GM12878 (cell line): ENCODE data around the gene PFN3. TPM values are rescaled to one million over a fixed set of nuclear protein-coding genes. Genes with fewer than 3 reads are reported as not detected.

ENCODE experiments used
- ATAC-seq: fragments of 200-7000 bp; cut with Tn5 transposase; 3 replicates; pipeline ENCODE4 v1.9.1; 2020; ENCODE audit warnings: mild to moderate bottlenecking, moderate library complexity
- BruUV-seq: library from RNA; stranded (reverse); fragments of 400-500 nt; replicated peaks from 2 replicates; lab custom pipeline; 2021; lab: Mats Ljungman, UMichigan
- CTCF ChIA-PET: fragments of 300-600 bp; sonication (Branson Sonifier 250); formaldehyde crosslinking; extraction: SDS; loops from one replicate; lab custom pipeline; 2021; ENCODE audit warnings: inconsistent platforms; lab: Yijun Ruan, JAX
- POLR2A ChIA-PET: fragments of 350-600 bp; formaldehyde crosslinking; extraction: SDS; loops from one replicate; lab custom pipeline; 2021; ENCODE audit warnings: inconsistent platforms; lab: Charles Lee
- RAD21 ChIA-PET: fragments of 300-600 bp; sonication (Branson Sonifier 250); formaldehyde crosslinking; loops from one replicate; lab custom pipeline; 2023; ENCODE audit warnings: antibody characterized with exemption; ENCODE audit not compliant: unreplicated experiment; lab: Charles Lee
- SMC1A ChIA-PET: fragments of 300-600 bp; sonication (Branson Sonifier 250); formaldehyde crosslinking; loops from one replicate; lab custom pipeline; 2023; ENCODE audit not compliant: unreplicated experiment, uncharacterized antibody; lab: Charles Lee
- DNase-seq: peaks from one replicate; pipeline ENCODE4 v3.0.0-alpha.2; 2011; ENCODE audit warnings: low read depth, low spot score
- FAIRE-seq: peaks from 3 replicates; lab custom pipeline; 2011; peaks lifted over from hg19 to GRCh38; lab: Jason Lieb, UNC
- H2AFZ ChIP-seq: 2 replicates; pipeline ENCODE4 v1.6.0; 2011; ENCODE audit warnings: low read depth, low read length, control low read depth; ENCODE audit not compliant: control insufficient read depth
- H3K27ac ChIP-seq: 2 replicates; pipeline ENCODE4 v1.5.1; 2011; ENCODE audit warnings: control low read depth; ENCODE audit not compliant: control insufficient read depth, insufficient read depth
- H3K27me3 ChIP-seq, 2 experiments: replicated peaks in 1 of 2; 2 replicates each; pipeline versions ENCODE4 v1.6.0 to v1.6.1; 2011; ENCODE audit warnings: low read length in 1 of 2; ENCODE audit not compliant: control insufficient read depth in 2 of 2, insufficient read depth in 2 of 2
- H3K36me3 ChIP-seq, 2 experiments: 2 replicates each; pipeline ENCODE4 v1.5.1; 2011; ENCODE audit warnings: low read length in 1 of 2; ENCODE audit not compliant: control insufficient read depth in 2 of 2, insufficient read depth in 2 of 2
- H3K4me1 ChIP-seq: 2 replicates; pipeline ENCODE4 v1.6.1; 2011; ENCODE audit warnings: mild to moderate bottlenecking, low read length, moderate library complexity, mixed read lengths; ENCODE audit not compliant: control insufficient read depth, insufficient read depth
- H3K4me2 ChIP-seq: 2 replicates; pipeline ENCODE4 v1.6.0; 2011; ENCODE audit warnings: control low read depth; ENCODE audit not compliant: control insufficient read depth, insufficient read depth
- H3K4me3 ChIP-seq: fragments of 200-600 bp; sonication (generic); 2 replicates; pipeline ENCODE4 v1.5.1; 2016
- H3K79me2 ChIP-seq: 2 replicates; pipeline ENCODE4 v1.6.0; 2011; ENCODE audit warnings: low read length; ENCODE audit not compliant: control insufficient read depth, insufficient read depth
- H3K9ac ChIP-seq: 2 replicates; pipeline ENCODE4 v1.8.0; 2011; ENCODE audit warnings: low read length, control low read depth, mixed read lengths; ENCODE audit not compliant: control insufficient read depth, insufficient read depth
- H3K9me3 ChIP-seq: replicated peaks from 3 replicates; pipeline ENCODE4 v1.5.1; 2011; ENCODE audit warnings: mild to moderate bottlenecking, low read length; ENCODE audit not compliant: control insufficient read depth, insufficient read depth
- H4K20me1 ChIP-seq: 2 replicates; pipeline ENCODE4 v1.6.0; 2011; ENCODE audit not compliant: control insufficient read depth, insufficient read depth
- IKZF2 ChIP-seq, 2 experiments: fragments of 450-650 bp; IDR thresholded peaks; 2 replicates each; pipeline ENCODE4 v1.6.1; 2017; ENCODE audit warnings: mild to moderate bottlenecking in 2 of 2, moderate library complexity in 2 of 2
- KAT2A ChIP-seq: conservative IDR thresholded peaks from 2 replicates; pipeline ENCODE4 v1.6.1; 2011; ENCODE audit warnings: low read depth, low read length; ENCODE audit not compliant: control insufficient read depth
- MTA2 ChIP-seq: fragments of 450-650 bp; IDR thresholded peaks from 2 replicates; pipeline ENCODE4 v1.6.1; 2016; ENCODE audit warnings: low read depth, mild to moderate bottlenecking, moderate library complexity
- MTA3 ChIP-seq: IDR thresholded peaks from 2 replicates; pipeline ENCODE4 v1.6.1; 2012; ENCODE audit warnings: low read length, inconsistent platforms, borderline replicate concordance
- POLR2AphosphoS5 ChIP-seq: IDR thresholded peaks from 2 replicates; pipeline ENCODE4 v1.6.1; 2011; ENCODE audit warnings: mild to moderate bottlenecking, low read length, inconsistent platforms
- SKIL ChIP-seq: fragments of 450-650 bp; IDR thresholded peaks from 2 replicates; pipeline ENCODE4 v1.6.1; 2017; ENCODE audit warnings: mild to moderate bottlenecking, low read depth, inconsistent platforms; ENCODE audit not compliant: poor library complexity, severe bottlenecking
- SP1 ChIP-seq: IDR thresholded peaks from one replicate; pipeline ENCODE4 v1.6.1; 2011; ENCODE audit warnings: low read depth, low read length
- ZBTB40 ChIP-seq: fragments of 450-650 bp; IDR thresholded peaks from 2 replicates; pipeline ENCODE4 v1.6.1; 2016; ENCODE audit warnings: mild to moderate bottlenecking, moderate library complexity, borderline replicate concordance
- WGBS: methylation state at CpG from one replicate; pipeline ENCODE4 v1.1.6; 2016; ENCODE audit warnings: low lambda C conversion rate; ENCODE audit not compliant: insufficient replicate concordance, insufficient coverage; ENCODE audit errors: missing lambda C conversion rate; 5-methylcytosine and 5-hydroxymethylcytosine counted together
- in situ Hi-C: fragments of 300-500 bp; cut with MboI; formaldehyde crosslinking; loops from 9 replicates; pipeline ENCODE4 v1.14.3; 2018; ENCODE audit warnings: mixed read lengths
- intact Hi-C: fragments of 100-400 bp; cut with micrococcal nuclease; formaldehyde crosslinking; loops from one replicate; pipeline ENCODE4 v1.14.2; 2022; ENCODE audit not compliant: unreplicated experiment
- polyA plus RNA-seq, 11 experiments: library from polyadenylated mRNA; depleted of rRNA in 4 of 11; unstranded in 6 of 11; stranded (reverse) in 5 of 11; fragments of >200 nt; fragmentation: Nextera tagmentation in 4 of 11; fragmentation: Illumina TruSeq in 1 of 11; extraction: Ambion mirVana in 4 of 11; extraction: Trizol in 1 of 11; gene quantifications; 1 replicate in 1 of 11; 2 replicates in 10 of 11; pipeline versions ENCODE4 v1.2.1 to v1.2.3, GENCODE V29; 2011 to 2016; ENCODE audit warnings: inconsistent platforms in 2 of 11, missing spikeins in 2 of 11, low read depth in 1 of 11
- total RNA-seq, 4 experiments: library from RNA; depleted of rRNA in 3 of 4; stranded (reverse); fragments of >200 nt in 3 of 4; fragmentation: Illumina TruSeq in 1 of 4; extraction: Trizol in 1 of 4; gene quantifications; 2 replicates each; pipeline versions ENCODE4 v1.2.1 to v1.2.3, GENCODE V29; 2013 to 2021
- TF ChIP-seq, protein P1 (sequence below), 3 experiments: IDR thresholded peaks in 2 of 3; conservative IDR thresholded peaks in 1 of 3; 2 replicates each; pipeline ENCODE4 v1.5.1; 2011; ENCODE audit warnings: low read depth in 3 of 3, low read length in 3 of 3, mild to moderate bottlenecking in 3 of 3, control low read depth in 2 of 3, moderate library complexity in 2 of 3, inconsistent platforms in 1 of 3, mixed read lengths in 1 of 3; ENCODE audit not compliant: control insufficient read depth in 2 of 3, insufficient read depth in 1 of 3; ENCODE audit errors: extremely low read depth in 1 of 3
- TF ChIP-seq, protein P2 (sequence below): fragments of 450-650 bp; IDR thresholded peaks from 2 replicates; pipeline ENCODE4 v1.6.1; 2016; ENCODE audit warnings: mild to moderate bottlenecking

PFN3 gene
- total and polyA plus RNA-seq, 10 of the 15 experiments (the other 5 are each of a cell fraction or from before 2014, with no cell fraction given) = not detected

- RAD21 ChIA-PET = interaction anchor here (0.6 to 6.2 kb wide), 27 partner anchors 12 to 277 kb away, joined by 3 to 120 read pairs (median 9); partner anchors contain the start of genes DOK3, GRK6, LMAN2 and PDLIM7
- no peak overlapping the region for H3K4me3 ChIP-seq
- in situ Hi-C loops (loop anchor here (25.0 kb wide), 1 partner anchor 1353 kb away; no protein-coding TSS in a partner anchor), intact Hi-C loops (loop anchor here (1.0 to 5.0 kb wide), 5 partner anchors 26 to 202 kb away; partner anchors contain the start of gene TMED9)
- BruUV-seq = no TSS peak
- peak overlapping the region; percentile 16; the same call in 1 of the 2 replicates for H3K9ac ChIP-seq
- SMC1A ChIA-PET = interaction anchor here (0.6 to 5.2 kb wide), 31 partner anchors 11 to 277 kb away, joined by 3 to 97 read pairs (median 5); partner anchors contain the start of genes LMAN2, MXD3, PDLIM7 and PFN3
- peak overlapping the region; percentile 67 for H3K27ac ChIP-seq
- no peaks in the 10 kb centered on the region for H3K9me3 ChIP-seq
- POLR2A ChIA-PET = interaction anchor here (1.0 to 6.0 kb wide), 19 partner anchors 12 to 120 kb away, joined by 3 to 56 read pairs (median 9); partner anchors contain the start of genes GRK6, LMAN2, PDLIM7 and RGS14
- ATAC-seq (peak; percentile 89), DNase-seq (peak; percentile 74), FAIRE-seq (peak; percentile 70)
- H4K20me1 ChIP-seq = no peaks in the 10 kb centered on the region
- peaks cover 26% of the 10 kb centered on the region for H3K4me1 ChIP-seq
- H3K27me3 ChIP-seq = no peaks in the 10 kb centered on the region
- peak overlapping the region; percentile 44 for H2AFZ ChIP-seq
- H3K79me2 ChIP-seq = no peaks in the 10 kb centered on the region
- WGBS = 26% methylated on average over 13 of the region's 13 CpGs
- H3K4me2 ChIP-seq = peak overlapping the region; percentile 47
- CTCF ChIA-PET = interaction anchor here (0.7 to 8.4 kb wide), 44 partner anchors 12 to 279 kb away, joined by 3 to 240 read pairs (median 6); partner anchors contain the start of genes DOK3, F12, GRK6 and LMAN2
- no peaks in the 10 kb centered on the region for H3K36me3 ChIP-seq
- TF ChIP-seq IKZF2 (IDR thresholded peaks at IDR 0.05) (no peak), POLR2AphosphoS5 (no peak), MTA3 (no peak), SKIL (no peak), SP1 (no peak), KAT2A (no peak), MTA2 (no peak), ZBTB40 (no peak)
- TF ChIP-seq, protein P1, sequence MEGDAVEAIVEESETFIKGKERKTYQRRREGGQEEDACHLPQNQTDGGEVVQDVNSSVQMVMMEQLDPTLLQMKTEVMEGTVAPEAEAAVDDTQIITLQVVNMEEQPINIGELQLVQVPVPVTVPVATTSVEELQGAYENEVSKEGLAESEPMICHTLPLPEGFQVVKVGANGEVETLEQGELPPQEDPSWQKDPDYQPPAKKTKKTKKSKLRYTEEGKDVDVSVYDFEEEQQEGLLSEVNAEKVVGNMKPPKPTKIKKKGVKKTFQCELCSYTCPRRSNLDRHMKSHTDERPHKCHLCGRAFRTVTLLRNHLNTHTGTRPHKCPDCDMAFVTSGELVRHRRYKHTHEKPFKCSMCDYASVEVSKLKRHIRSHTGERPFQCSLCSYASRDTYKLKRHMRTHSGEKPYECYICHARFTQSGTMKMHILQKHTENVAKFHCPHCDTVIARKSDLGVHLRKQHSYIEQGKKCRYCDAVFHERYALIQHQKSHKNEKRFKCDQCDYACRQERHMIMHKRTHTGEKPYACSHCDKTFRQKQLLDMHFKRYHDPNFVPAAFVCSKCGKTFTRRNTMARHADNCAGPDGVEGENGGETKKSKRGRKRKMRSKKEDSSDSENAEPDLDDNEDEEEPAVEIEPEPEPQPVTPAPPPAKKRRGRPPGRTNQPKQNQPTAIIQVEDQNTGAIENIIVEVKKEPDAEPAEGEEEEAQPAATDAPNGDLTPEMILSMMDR (IDR thresholded peaks at IDR 0.05 in 2 of 3, conservative IDR thresholded peaks at IDR 0.05 in 1 of 3; ENCODE audit: control insufficient read depth in 2 of 3, extremely low read depth in 1 of 3, insufficient read depth in 1 of 3, low read depth in 3 of 3, low read length in 3 of 3) = peak; percentile 91 to 97 (median 94)
- TF ChIP-seq, protein P2, sequence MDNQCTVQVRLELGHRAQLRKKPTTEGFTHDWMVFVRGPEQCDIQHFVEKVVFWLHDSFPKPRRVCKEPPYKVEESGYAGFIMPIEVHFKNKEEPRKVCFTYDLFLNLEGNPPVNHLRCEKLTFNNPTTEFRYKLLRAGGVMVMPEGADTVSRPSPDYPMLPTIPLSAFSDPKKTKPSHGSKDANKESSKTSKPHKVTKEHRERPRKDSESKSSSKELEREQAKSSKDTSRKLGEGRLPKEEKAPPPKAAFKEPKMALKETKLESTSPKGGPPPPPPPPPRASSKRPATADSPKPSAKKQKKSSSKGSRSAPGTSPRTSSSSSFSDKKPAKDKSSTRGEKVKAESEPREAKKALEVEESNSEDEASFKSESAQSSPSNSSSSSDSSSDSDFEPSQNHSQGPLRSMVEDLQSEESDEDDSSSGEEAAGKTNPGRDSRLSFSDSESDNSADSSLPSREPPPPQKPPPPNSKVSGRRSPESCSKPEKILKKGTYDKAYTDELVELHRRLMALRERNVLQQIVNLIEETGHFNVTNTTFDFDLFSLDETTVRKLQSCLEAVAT = peak; percentile 74
Observed at GRCh38 chr5:177390363-177391300, 9.8 kb downstream of the PFN3 start.
